NK-92 treated with Interleukin-12 subunit alpha and Interleukin-12 subunit beta, amount 100 ng/mL, for 24 hours (cell line): ENCODE data around the gene LGALS8.

Experiments used
- DNase-seq: peaks from one replicate; lab custom pipeline; 2025; lab: John Stamatoyannopoulos, UW

LGALS8 gene

GRCh38 chr1:236589531-236589930 is 65.7 kb downstream of the LGALS8 start:
- DNase-seq, result no peak

GRCh38 chr1:236590553-236591150 is 66.9 kb downstream of the LGALS8 start:
- no peak for DNase-seq

GRCh38 chr1:236602171-236602570 is 78.4 kb downstream of the LGALS8 start:
- DNase-seq, result no peak
